Epithelial cell of prostate (primary cell): ENCODE data around the gene UGGT1.
A peak's percentile ranks its signal among the peaks of the same experiment; 100 is the strongest.

Experiments
- DNase-seq: peaks from one replicate; pipeline ENCODE4 v3.0.0-alpha.2; 2011; ENCODE audit warnings: low read depth, low spot score
- H3K27ac ChIP-seq: fragments of 450-650 bp; 2 replicates; pipeline ENCODE4 v1.5.1; 2017; ENCODE audit warnings: mild to moderate bottlenecking

The UGGT1 gene, protein sequence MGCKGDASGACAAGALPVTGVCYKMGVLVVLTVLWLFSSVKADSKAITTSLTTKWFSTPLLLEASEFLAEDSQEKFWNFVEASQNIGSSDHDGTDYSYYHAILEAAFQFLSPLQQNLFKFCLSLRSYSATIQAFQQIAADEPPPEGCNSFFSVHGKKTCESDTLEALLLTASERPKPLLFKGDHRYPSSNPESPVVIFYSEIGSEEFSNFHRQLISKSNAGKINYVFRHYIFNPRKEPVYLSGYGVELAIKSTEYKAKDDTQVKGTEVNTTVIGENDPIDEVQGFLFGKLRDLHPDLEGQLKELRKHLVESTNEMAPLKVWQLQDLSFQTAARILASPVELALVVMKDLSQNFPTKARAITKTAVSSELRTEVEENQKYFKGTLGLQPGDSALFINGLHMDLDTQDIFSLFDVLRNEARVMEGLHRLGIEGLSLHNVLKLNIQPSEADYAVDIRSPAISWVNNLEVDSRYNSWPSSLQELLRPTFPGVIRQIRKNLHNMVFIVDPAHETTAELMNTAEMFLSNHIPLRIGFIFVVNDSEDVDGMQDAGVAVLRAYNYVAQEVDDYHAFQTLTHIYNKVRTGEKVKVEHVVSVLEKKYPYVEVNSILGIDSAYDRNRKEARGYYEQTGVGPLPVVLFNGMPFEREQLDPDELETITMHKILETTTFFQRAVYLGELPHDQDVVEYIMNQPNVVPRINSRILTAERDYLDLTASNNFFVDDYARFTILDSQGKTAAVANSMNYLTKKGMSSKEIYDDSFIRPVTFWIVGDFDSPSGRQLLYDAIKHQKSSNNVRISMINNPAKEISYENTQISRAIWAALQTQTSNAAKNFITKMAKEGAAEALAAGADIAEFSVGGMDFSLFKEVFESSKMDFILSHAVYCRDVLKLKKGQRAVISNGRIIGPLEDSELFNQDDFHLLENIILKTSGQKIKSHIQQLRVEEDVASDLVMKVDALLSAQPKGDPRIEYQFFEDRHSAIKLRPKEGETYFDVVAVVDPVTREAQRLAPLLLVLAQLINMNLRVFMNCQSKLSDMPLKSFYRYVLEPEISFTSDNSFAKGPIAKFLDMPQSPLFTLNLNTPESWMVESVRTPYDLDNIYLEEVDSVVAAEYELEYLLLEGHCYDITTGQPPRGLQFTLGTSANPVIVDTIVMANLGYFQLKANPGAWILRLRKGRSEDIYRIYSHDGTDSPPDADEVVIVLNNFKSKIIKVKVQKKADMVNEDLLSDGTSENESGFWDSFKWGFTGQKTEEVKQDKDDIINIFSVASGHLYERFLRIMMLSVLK (N-terminal part only)

GRCh38 chr2:128090945-128091725 lies at the start of gene UGGT1:
UGGT1 (plus strand) TSS chr2:128091200; CDS start chr2:128091358, 158 bp downstream.
- H3K27ac ChIP-seq: peak within 1 kb of the TSS; percentile 64
- peak; percentile 87 for DNase-seq

GRCh38 chr2:128041561-128041960 lies 49.4 kb upstream of the UGGT1 start:
- H3K27ac ChIP-seq: no peak overlapping the region

DNA sequence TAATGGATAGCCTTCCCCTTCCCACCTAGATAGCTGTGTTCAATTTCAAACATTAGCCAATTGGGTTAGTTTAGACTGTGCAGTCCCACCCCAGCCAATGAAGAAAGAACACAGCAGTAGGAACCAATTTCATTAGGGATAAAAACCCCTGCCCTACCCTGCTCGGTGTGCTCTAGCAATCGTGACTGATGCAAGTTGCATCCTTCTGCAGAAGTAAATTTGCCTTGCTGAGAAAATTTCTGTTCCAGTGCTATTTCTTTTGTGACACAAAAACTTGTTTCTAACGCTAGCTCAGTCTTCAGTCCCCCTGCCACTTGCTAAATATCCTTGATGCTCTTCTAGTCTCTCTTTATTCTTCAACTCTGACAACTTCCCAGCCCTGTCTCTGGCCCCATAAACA lies 48.0 kb upstream of the UGGT1 start:
- H3K27ac ChIP-seq: no peak overlapping the region
- no peak for DNase-seq

More at GRCh38 chr2:128041561-128041960, 49.4 kb upstream of the UGGT1 start:
- no peak for DNase-seq

- DNase-seq: no peak
- H3K27ac ChIP-seq: no peak overlapping the region
Observed at GRCh38 chr2:128053331-128053730, 37.7 kb upstream of the UGGT1 start.

GRCh38 chr2:128054104-128054885 lies 36.7 kb upstream of the UGGT1 start:
- no peak overlapping the region for H3K27ac ChIP-seq
- DNase-seq: no peak

DNA sequence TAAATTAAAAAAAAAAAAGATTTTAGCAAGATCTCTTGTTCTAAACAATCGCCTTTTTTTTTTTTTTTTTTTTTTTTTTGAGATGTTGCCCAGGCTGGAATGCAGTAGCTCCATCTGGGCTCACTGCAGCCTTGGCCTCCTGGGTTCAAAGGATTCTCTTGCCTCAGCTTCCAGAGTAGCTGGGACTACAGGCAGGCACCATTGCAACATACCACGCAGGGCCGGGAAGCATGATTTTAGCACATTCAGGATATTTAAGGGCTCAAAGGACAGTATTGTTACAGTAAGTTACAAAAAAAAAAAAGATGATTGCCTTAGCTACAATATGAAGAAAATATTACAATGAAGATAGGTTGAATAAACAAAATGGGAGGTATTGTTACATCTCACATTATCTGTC lies 33.7 kb upstream of the UGGT1 start:
- DNase-seq: no peak
- H3K27ac ChIP-seq: no peak overlapping the region

GRCh38 chr2:128058114-128058513 lies 32.9 kb upstream of the UGGT1 start:
- no peak for DNase-seq
- no peak overlapping the region for H3K27ac ChIP-seq

- H3K27ac ChIP-seq: no peak overlapping the region
- no peak for DNase-seq
Observed at GRCh38 chr2:128062571-128062970, 28.4 kb upstream of the UGGT1 start.

GRCh38 chr2:128064353-128064752 lies 26.6 kb upstream of the UGGT1 start:
- no peak overlapping the region for H3K27ac ChIP-seq
- DNase-seq: no peak

DNA sequence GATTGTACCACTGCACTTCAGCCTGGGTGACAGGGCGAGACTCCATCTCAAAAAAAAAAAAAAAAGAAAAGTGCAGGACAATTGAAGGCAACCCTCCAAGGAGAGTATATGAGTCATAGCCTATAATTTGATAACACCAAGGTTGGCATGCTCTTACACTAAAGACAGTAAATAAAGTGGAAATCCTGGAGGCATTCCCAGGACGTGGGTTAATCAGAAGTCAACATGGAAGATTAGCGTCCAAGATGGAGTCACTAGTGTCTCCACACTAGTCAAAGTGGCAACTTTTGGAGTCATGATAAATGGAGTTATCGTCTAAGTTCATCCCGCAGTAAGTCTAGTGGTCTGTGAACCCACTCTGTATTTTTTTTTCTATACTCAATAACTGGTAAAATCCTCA lies 21.2 kb upstream of the UGGT1 start:
- no peak for DNase-seq
- H3K27ac ChIP-seq: no peak overlapping the region

DNA sequence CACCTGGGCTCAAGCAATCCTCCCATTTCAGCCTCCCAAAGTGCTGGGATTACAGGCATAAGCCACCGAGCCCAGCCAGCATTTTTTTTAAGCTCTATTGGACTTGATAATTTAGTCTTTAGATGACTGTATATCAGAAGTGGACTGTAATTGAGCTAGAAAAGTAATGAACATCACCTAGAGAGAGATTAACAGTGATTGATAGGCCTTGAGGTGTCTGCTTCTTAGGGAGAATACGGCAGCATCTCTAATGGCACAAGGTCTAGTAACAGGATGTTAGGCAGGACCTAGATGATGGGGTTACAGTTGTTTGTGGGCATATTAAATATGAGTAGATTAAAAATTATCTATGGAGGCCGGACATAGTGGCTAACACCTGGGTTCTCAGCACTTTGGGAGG lies 17.7 kb upstream of the UGGT1 start:
- no peak for DNase-seq
- H3K27ac ChIP-seq: no peak overlapping the region

DNA sequence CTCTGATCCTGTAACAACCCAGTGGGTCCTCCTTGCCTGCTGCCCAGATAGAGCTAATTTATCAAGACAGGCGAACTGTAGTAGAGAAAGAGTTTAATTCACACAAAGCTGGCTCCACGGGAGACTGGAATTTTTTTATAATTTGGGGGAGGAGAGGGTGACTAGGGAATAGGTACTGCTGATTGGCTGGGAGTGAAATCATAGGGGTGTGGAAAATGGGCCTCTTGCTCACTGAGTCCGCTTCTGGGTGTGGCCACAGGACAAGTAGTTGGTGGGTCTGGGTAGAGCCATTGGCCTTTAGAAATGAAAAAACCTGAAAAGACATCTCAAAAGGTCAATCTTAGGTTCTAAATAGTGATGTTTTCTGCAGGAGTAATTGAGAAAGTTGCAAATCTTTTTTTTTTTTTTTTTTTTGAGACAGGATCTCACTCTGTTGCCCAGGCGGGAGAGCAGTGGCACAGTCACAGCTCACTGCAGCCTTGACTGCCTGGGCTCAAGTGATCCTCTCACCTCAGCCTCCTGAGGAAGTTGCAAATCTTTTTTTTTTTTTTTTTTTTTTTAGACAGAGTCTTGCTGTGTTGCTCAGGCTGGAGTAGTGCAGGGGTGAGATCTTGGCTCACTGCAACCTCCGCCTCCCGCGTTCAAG lies 14.4 kb upstream of the UGGT1 start:
- no peak overlapping the region for H3K27ac ChIP-seq
- DNase-seq: no peak

DNA sequence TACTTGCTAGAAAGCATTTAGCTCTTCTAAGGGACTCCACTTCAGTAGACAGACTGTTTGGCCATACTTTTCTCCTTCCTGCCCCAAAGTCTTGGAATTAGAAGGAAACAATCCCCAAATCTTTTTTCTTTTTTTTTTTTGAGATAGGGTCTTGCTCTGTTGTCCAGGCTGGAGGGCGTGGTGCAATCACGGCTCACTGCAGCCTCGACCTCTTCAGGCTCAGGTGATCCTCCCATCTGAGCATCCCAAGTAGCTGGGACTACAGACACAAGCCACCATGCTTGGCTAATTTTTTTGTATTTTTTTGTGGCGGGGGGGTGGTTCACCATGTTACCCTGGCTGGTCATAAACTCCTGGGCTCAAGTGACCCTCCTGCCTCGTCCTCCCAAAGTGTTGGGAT lies 6.2 kb upstream of the UGGT1 start:
- DNase-seq: no peak
- no peak overlapping the region for H3K27ac ChIP-seq

- H3K27ac ChIP-seq: no peak overlapping the region
- no peak for DNase-seq
Observed at GRCh38 chr2:128086244-128086643, 4.8 kb upstream of the UGGT1 start.

DNA sequence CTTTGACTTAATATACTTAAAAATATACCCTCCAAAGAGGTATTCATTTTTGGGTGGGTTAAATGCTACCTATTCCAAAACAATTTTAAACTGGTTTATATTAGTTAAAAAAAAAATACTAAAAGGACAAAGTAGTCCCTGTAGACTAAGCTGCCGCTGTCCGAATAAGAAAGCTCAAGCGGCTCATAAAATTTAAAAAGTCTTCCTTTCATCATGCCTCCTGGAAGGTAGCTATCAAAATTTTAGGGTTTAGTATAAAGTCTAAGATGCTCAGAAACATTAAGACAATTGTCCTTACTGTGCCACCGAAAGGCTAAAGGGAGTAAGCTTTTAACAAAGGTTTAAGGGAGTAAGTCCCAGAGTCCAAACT lies 440 bp upstream of the UGGT1 start:
- DNase-seq: no peak
- peak overlapping the region; percentile 64 for H3K27ac ChIP-seq

DNA sequence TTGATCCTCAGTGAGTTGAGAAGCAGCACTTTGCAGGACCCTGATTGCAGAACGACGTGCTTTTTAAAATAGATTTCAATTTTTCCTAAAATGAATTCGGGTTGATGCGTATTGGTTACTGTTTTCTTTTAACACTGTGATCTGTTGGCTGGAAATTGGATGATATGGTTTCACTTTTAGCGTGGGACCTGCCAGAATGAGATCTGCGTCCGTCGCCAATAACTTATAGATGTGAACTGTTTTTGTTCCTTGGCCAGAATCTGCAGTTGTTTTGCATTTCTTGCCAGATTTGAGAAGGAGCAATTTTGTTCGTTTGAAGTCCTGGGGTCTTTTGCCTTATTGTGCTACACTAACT lies 703 bp downstream of the UGGT1 start:
- H3K27ac ChIP-seq: peak overlapping the region; percentile 64
- no peak for DNase-seq

DNA sequence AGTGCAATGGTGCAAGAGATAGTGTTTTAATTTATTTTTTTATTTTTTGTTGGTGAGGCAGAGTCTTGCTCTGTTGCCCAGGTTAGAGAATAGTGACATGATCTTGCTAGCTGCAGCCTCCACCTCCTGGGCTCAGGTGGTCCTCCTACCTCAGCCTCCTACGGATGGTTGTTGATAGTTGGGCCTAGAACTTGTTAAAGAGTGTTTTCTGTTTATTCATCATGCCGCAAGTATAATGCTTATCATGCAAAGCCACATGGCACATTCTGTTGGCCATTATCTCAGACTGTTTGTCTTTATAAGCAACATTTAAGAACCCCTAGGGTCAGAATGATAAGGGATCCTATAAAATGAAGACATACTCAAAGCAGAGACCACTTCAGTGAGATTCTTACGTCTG lies 1.7 kb downstream of the UGGT1 start:
- no peak for DNase-seq
- H3K27ac ChIP-seq: no peak overlapping the region

- no peak for DNase-seq
- no peak overlapping the region for H3K27ac ChIP-seq
Observed at GRCh38 chr2:128093762-128094161, 2.8 kb downstream of the UGGT1 start.

- no peak for DNase-seq
- no peak overlapping the region for H3K27ac ChIP-seq
Observed at GRCh38 chr2:128095201-128095600, 4.2 kb downstream of the UGGT1 start.
